HG03095 (cell line): ENCODE results near the gene PRM3.

ENCODE experiments used
- ATAC-seq: cut with Tn5 transposase; IDR thresholded peaks from one replicate; pipeline ENCODE4 v1.9.1; 2021; ENCODE audit warnings: moderate library complexity; ENCODE audit not compliant: unreplicated experiment

The PRM3 gene

GRCh38 chr16:11259655-11260595 is 13.5 kb downstream of the PRM3 start:
- ATAC-seq, result no peak

- no peak for ATAC-seq
These were observed 14.6 kb downstream of the PRM3 start for GRCh38 chr16:11258553-11259492.

DNA sequence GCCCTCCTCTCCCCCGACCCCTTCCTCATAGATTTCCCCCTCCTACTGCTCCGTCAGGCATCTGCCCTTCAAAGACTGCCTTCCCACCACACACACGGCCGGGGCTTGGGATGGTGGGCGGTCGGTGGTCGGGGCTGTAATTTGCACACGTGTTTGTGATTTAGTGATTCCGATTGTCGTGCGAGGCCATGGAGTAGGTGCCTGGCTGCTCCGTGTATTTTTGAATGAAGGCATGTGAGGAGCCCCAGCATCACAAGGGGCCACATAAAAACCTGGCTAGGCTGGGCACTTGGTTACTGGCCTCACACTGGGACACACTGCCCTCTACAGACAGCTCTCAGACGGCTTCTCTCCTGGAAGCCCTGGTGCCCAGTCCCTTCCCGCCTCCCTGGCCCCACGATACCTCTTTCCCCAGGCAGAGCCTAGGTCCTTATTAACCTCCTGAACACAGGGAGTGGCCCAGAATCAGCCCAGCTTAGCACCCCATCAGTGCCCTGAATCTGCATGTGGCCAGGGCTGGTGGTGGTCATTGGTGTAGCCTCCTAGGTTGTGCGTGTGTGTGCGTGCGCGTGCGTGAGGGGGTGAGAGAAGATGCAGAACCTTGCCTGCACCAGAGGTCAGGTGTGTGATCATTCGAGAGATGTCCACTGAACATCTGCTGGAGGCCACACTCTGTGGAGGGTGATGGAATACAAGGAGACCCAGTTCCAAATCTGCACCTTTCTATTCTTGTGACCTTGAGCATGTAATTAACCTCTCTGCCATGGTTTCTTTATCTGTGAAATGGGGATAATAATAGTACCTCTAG is 16.1 kb downstream of the PRM3 start:
- ATAC-seq, result no peak

DNA sequence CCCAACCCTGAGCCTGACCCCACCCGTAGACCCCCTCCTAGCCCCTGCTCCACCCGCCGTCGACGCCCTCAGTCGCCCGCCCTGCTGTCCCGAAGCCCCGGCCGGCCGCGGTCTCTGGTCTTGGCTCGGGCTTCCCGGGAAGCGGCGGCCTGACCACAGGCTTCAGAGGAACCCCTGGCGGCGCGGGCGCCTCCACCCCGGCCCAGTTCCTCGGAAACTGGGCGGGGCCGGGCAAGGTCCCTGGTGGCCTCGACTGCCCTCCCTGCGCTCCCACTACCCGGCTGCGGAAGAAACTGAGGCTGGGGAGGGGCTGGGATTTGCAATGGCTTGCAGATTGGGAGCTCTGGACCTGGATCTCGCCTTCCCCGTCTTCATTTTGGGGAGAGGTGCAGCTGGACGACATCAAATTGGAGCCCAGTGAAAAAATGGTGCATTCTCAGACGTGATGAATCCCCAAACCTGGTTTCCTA is 16.7 kb downstream of the PRM3 start:
- ATAC-seq, result no peak

DNA sequence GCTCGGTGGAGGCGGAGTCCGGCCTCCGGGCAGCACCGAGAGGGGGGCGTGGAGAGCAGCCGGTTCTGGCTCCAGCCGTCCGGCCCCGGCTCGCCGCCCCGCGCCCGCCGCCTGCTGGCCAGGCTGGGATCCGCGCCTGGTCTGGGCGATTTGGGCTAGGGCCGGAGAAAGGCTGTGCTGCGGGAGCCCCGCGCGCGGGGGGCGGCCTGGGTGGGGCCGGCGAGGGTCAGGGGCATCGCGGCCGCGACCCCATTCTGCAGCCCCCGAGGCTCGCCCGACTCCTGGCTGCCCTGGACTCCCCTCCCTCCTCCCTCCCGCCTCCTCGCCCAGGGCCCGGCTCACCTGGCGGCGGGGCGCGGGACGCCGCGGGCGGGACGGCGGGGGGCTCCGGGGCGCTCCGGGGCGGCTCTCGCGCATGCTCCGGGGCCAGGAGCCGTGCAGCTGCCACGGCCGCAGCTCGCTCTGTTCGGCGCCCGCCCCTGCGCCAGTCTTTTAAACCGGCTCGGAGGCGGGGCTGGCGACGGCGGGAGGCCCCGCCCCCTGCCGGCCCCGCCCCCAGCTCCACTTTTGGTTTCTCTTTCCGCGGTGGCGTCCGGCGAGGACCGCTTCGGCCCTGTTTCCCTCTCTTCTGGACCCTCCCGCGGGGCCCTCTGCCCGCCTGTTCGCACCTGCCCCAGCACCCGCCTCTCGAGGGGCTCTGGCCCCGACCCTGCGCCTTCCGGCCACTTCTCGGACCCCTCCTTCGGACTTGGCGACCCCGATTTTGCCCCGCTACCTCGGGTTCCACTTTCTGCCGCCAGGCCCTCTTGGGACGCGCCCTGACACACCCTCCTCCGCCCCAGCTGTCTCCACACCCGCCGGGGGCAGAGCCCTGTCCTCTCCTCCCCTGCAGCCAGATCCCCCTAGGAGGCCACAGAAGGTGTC is 17.4 kb downstream of the PRM3 start, which contains the start of gene SOCS1:
SOCS1 (minus strand) TSS at position 468 of the 924 bp plus-strand sequence. CDS start 726 bp downstream, outside the sequence.
- peak; percentile 47 for ATAC-seq

- no peak for ATAC-seq
These were observed 18.3 kb downstream of the PRM3 start for GRCh38 chr16:11254913-11255736.

- no peak for ATAC-seq
These were observed 19.2 kb downstream of the PRM3 start for GRCh38 chr16:11253995-11254912.

GRCh38 chr16:11253009-11253994 is 20.1 kb downstream of the PRM3 start:
- no peak for ATAC-seq

GRCh38 chr16:11252482-11252931 is 20.9 kb downstream of the PRM3 start:
- ATAC-seq, result no peak

DNA sequence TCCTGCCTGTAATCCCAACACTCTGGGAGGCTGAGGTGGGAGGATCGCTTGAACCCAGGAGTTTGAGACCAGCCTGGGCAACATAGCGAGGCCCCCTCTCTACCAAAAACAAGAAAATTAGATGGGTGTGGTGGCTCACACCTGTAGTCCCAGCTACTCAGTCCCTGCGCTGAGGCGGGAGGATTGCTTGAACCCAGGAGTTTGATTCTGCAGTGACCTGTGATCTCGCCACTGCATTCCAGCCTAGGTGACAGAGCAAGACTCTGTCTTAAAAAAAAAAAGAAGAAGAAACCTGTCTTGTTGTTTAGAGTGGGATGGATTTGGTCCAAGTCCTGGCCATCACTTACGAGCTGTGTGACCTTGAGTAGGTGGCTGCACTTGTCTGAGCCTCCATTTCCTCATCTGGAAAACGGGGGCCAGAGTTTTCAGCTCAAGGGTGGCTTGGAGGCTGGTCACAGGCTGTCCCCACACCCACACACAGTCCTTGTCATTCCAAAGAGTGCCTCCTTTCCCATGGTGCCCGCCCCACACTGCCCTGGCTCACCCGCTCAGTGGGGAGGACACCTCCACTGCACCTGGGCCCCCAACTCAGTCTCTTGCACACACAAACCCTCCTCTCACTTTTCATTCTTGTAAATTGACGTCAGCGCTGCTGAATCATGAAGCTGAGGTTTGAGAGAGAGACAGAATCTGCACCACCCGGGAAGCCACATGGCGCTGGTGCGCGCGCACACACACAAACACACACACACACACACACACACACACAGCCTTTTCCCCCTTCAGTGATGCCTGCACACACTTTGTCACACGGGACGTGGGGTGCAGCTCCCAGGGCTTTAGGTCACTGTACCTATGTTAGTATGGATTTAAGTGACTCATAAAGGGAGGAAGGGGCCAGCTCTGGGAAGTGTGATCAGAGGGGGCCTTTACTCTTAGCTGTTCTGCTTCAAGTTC is 21.6 kb downstream of the PRM3 start:
- ATAC-seq, result no peak

- ATAC-seq, result no peak
These were observed 22.5 kb downstream of the PRM3 start for GRCh38 chr16:11250786-11251524.

DNA sequence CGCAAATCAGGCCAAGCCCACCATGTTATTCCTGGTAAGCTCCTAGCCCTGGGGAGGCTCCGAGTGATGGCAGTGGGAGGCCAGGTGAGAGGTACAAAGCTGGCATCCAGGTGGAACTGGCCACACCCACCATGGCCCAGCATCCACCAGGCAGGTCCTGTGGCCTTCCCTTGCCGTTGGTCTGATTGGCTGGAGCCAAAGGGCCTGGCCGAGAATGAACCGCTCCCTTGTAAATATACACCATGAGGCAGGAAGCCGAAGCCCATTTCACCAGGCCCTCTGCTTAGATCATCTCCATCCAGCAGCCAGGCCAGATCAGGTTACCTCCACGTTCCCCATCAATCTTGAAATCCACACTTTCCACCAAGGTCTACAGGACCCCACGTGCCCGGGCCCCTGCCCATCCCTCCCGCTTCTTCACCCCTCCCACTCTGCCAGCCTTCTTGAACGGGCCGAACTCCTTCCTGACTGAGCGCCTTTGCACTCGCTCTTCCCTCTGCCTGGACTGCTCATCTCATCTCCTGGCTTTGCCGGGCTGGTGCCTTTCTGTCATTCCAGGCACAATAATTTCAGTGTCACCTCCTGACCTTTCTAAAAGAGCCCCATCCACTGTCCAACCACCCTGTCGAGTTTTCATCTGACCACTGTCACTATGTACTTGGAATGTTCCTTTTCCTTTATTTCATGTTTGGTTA is 23.2 kb downstream of the PRM3 start:
- no peak for ATAC-seq

DNA sequence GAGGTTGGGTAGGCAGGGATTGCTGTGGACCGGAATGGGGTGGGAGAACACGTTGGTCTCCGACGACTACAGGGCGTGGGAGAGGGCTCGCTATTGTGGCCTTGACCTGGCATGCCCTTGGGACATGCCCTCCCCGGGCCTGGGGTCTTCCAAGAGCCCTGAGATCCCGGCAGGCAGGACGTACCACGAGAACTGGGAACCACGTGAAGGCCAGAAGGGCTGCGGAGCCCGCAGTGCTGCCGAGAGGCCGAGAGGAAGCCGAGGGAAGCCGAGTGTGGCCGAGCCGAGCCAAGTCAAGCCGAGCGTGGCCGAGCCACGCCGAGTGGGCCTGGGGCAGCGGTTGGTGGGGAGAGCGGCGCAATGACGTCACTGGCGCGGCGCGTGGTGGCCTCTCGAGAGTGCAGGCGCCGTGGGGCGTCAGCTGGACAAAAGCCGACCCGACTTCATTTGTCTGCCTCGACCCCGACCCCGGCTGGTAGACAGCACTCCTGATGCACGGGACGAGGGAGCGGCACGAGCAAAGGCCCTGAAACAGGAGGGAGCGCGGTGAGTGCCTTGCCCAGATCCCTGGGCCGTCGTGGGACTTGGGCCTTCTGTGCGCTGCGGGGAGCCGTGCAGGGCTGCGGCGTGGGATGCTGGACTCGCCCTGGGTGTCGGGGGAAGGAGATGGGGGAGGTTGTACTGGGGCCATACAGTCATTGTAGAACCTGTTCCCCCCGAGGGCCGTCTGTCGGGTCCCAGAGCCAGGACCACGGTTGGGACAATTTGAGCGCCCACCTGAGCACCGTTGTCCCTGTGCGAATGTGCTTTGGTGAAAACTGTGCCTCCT is 24.0 kb downstream of the PRM3 start:
- no peak for ATAC-seq
